Dermis blood vessel endothelial cell (primary cell): Measurements from ENCODE around the gene GJA4. TPM values are rescaled to one million over a fixed set of nuclear protein-coding genes. Genes with fewer than 3 reads are reported as not detected.
"Not testable (repeated sequence)": the region's sequence is repeated elsewhere in the genome, so short reads cannot be mapped to it uniquely, and the experiment has no call there.

ENCODE experiments used
- DNase-seq: peaks from one replicate; pipeline ENCODE4 v3.0.0; 2010
- total RNA-seq: library from RNA; depleted of rRNA; stranded (reverse); fragments of >200 nt; gene quantifications from 2 replicates; pipeline ENCODE4 v1.2.3, GENCODE V29; 2014

Gene GJA4
- total RNA-seq, 1 donor from 2014 or later: 54.3 TPM

- no peak for DNase-seq
Measured at GRCh38 chr1:34792424-34792823, 375 bp upstream of the GJA4 start.

GRCh38 chr1:34794001-34794789 lies 1.4 kb downstream of the GJA4 start:
- DNase-seq: no peak

- DNase-seq: no peak
Measured at GRCh38 chr1:34794790-34795180, 2.0 kb downstream of the GJA4 start.

GRCh38 chr1:34795916-34796315 lies 3.1 kb downstream of the GJA4 start:
- DNase-seq: no peak

- DNase-seq: no peak
Measured at GRCh38 chr1:34796990-34797389, 4.2 kb downstream of the GJA4 start.

- DNase-seq: no peak
Measured at GRCh38 chr1:34800214-34800613, 7.4 kb downstream of the GJA4 start.

GRCh38 chr1:34803770-34804169 lies 11.0 kb downstream of the GJA4 start:
- DNase-seq: no peak

- DNase-seq: no peak
Measured at GRCh38 chr1:34806396-34806795, 13.6 kb downstream of the GJA4 start.

GRCh38 chr1:34808051-34808810 lies 15.4 kb downstream of the GJA4 start:
- no peak for DNase-seq

- DNase-seq: not testable (repeated sequence)
Measured at GRCh38 chr1:34810781-34811180, 18.0 kb downstream of the GJA4 start.

- no peak for DNase-seq
Measured at GRCh38 chr1:34816332-34816731, 23.5 kb downstream of the GJA4 start.

- DNase-seq: no peak
Measured at GRCh38 chr1:34816778-34817177, 24.0 kb downstream of the GJA4 start.

GRCh38 chr1:34818862-34819261 lies 26.1 kb downstream of the GJA4 start:
- DNase-seq: not testable (repeated sequence)

- no peak for DNase-seq
Measured at GRCh38 chr1:34822202-34822601, 29.4 kb downstream of the GJA4 start.

- DNase-seq: no peak
Measured at GRCh38 chr1:34824817-34825454, 32.1 kb downstream of the GJA4 start.

- peak; percentile 68 for DNase-seq
Measured at GRCh38 chr1:34825455-34826091, 32.8 kb downstream of the GJA4 start.

GRCh38 chr1:34827341-34827941 lies 34.6 kb downstream of the GJA4 start:
- DNase-seq: no peak

- DNase-seq: no peak
Measured at GRCh38 chr1:34828611-34829010, 35.8 kb downstream of the GJA4 start.

GRCh38 chr1:34829250-34829649 lies 36.5 kb downstream of the GJA4 start:
- no peak for DNase-seq

- DNase-seq: peak; percentile 67
Measured at GRCh38 chr1:34831721-34832246, 39.0 kb downstream of the GJA4 start.

GRCh38 chr1:34833711-34834110 lies 40.9 kb downstream of the GJA4 start:
- no peak for DNase-seq
